Osteocyte (in vitro differentiated cells): Measurements from ENCODE around the gene ROPN1L. TPM values are rescaled to one million over a fixed set of nuclear protein-coding genes. Genes with fewer than 3 reads are reported as not detected.

ENCODE experiments used
- DNase-seq: peaks from one replicate; pipeline ENCODE4 v3.0.0; 2021; ENCODE audit warnings: mixed read lengths; ENCODE audit not compliant: unreplicated experiment; ENCODE audit errors: extremely low spot score
- H3K27ac Mint-ChIP-seq: one replicate; pipeline ENCODE4 v1.8.0; 2021; ENCODE audit warnings: mild to moderate bottlenecking, mixed read lengths; ENCODE audit not compliant: unreplicated experiment
- H3K27me3 Mint-ChIP-seq: one replicate; pipeline ENCODE4 v1.8.0; 2021; ENCODE audit warnings: mixed read lengths; ENCODE audit not compliant: unreplicated experiment
- H3K36me3 Mint-ChIP-seq: one replicate; pipeline ENCODE4 v1.8.0; 2021; ENCODE audit warnings: mixed read lengths; ENCODE audit not compliant: unreplicated experiment
- H3K4me1 Mint-ChIP-seq: one replicate; pipeline ENCODE4 v1.8.0; 2021; ENCODE audit warnings: mixed read lengths; ENCODE audit not compliant: unreplicated experiment
- H3K4me3 Mint-ChIP-seq: one replicate; pipeline ENCODE4 v1.8.0; 2021; ENCODE audit warnings: mild to moderate bottlenecking, moderate library complexity, mixed read lengths; ENCODE audit not compliant: unreplicated experiment
- H3K9me3 Mint-ChIP-seq: one replicate; pipeline ENCODE4 v1.8.0; 2021; ENCODE audit warnings: mixed read lengths; ENCODE audit not compliant: unreplicated experiment
- total RNA-seq: library from RNA; stranded (reverse); gene quantifications from 2 replicates; pipeline ENCODE4 v1.2.1, GENCODE V29; 2021
- TF ChIP-seq, protein P1 (sequence below): fragments of 200-600 bp; sonication (generic); IDR thresholded peaks from 2 replicates; pipeline ENCODE4 v1.5.0; 2021; ENCODE audit warnings: antibody characterized with exemption, mild to moderate bottlenecking, moderate library complexity

Gene ROPN1L
- total RNA-seq, 1 donor from 2014 or later, result not detected

DNA sequence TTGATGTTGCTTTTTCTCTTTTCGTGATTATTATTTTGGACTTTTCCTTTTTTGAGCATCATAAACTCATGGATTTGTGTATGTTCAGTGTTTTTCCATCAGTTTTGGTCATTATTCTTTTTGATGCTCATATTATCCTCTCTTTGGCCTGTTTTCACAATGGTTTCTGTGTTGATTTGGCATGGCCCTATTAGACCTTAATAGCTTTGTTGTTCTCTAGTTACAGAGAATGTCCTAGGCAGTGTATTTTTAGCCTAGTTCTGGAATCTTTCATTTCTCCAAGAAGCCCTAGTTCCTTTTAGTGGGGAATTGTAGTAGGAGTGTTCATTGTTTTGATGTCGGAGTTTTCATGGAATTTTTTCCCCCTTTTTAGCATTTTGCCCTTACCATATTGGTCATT lies 41.3 kb upstream of the ROPN1L start:
- no peak for DNase-seq
- Mint-ChIP-seq H3K27ac (no peak overlapping the region), H3K4me1 (peaks cover 4% of the 10 kb centered on the region), H3K27me3 (no peaks in the 10 kb centered on the region), H3K9me3 (no peaks in the 10 kb centered on the region), H3K4me3 (no peak overlapping the region), H3K36me3 (peaks cover 44% of the 10 kb centered on the region)
- TF ChIP-seq, protein P1, sequence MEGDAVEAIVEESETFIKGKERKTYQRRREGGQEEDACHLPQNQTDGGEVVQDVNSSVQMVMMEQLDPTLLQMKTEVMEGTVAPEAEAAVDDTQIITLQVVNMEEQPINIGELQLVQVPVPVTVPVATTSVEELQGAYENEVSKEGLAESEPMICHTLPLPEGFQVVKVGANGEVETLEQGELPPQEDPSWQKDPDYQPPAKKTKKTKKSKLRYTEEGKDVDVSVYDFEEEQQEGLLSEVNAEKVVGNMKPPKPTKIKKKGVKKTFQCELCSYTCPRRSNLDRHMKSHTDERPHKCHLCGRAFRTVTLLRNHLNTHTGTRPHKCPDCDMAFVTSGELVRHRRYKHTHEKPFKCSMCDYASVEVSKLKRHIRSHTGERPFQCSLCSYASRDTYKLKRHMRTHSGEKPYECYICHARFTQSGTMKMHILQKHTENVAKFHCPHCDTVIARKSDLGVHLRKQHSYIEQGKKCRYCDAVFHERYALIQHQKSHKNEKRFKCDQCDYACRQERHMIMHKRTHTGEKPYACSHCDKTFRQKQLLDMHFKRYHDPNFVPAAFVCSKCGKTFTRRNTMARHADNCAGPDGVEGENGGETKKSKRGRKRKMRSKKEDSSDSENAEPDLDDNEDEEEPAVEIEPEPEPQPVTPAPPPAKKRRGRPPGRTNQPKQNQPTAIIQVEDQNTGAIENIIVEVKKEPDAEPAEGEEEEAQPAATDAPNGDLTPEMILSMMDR, result no peak

DNA sequence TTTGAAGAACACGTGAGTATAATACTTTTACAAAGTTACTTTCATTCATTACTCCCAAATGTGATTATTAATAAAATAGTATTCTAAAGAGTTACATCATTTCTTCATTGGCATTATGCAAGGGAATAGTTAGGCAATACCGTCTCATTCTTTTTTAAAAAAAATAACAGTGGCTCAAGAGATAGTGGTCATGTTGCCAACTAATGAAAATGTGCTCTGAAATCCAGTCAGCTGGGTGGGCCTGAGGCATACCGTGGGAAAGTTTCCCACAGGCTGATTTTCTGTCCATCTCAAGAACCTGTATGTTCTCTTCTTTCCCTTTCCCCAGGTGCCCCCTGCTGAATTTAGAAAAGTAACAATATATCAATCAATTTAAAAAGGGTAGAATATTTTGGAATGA lies 40.8 kb upstream of the ROPN1L start:
- Mint-ChIP-seq H3K4me1 (peaks cover 4% of the 10 kb centered on the region), H3K36me3 (peaks cover 44% of the 10 kb centered on the region), H3K9me3 (no peaks in the 10 kb centered on the region), H3K27ac (no peak overlapping the region), H3K27me3 (no peaks in the 10 kb centered on the region), H3K4me3 (no peak overlapping the region)
- TF ChIP-seq, protein P1, result no peak
- DNase-seq, result no peak

DNA sequence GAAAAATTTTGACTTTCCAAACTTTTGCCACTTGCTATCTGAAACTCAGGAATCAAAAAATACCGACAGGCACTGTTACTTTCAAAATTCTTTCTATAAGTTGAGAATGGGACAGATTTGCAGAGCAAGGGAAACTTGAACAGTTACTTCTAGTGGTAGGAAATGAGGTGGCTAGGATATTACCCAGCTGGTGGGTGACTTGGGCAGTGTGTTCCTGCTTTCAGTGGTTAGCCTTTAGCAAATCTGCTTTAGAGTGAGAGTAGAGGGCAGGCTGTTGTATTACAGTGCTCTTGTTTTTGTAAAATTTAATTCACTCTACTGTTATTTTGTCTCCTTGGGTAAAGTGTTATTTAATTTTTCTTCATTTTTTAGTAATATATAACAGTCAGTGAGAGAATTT lies 40.2 kb upstream of the ROPN1L start:
- Mint-ChIP-seq H3K27ac (no peak overlapping the region), H3K9me3 (no peaks in the 10 kb centered on the region), H3K4me3 (no peak overlapping the region), H3K4me1 (peaks cover 4% of the 10 kb centered on the region), H3K36me3 (peaks cover 42% of the 10 kb centered on the region), H3K27me3 (no peaks in the 10 kb centered on the region)
- DNase-seq, result no peak
- TF ChIP-seq, protein P1, result no peak

DNA sequence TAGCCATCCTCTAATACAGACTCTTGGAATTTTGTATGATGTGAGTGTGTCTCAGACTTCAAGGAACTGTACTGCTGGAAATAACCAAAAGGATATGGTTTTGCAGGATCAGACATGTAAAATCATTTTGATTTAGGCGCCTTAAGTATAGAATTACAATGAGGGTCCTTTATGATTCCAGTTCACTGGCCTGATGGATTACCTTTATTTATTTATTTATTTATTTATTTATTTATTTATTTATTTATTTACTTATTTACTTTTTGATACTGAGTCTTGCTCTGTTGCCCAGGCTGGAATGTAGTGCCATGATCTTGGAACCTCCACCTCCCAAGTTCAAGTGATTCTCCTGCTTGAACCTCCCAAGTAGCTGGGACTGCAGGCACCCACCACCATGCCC lies 37.9 kb upstream of the ROPN1L start:
- peaks cover 48% of the 10 kb centered on the region for H3K36me3 Mint-ChIP-seq
- H3K27ac Mint-ChIP-seq, result no peak overlapping the region
- H3K4me1 Mint-ChIP-seq, result peaks cover 4% of the 10 kb centered on the region
- H3K9me3 Mint-ChIP-seq, result no peaks in the 10 kb centered on the region
- no peaks in the 10 kb centered on the region for H3K27me3 Mint-ChIP-seq
- DNase-seq, result no peak
- no peak overlapping the region for H3K4me3 Mint-ChIP-seq
- TF ChIP-seq, protein P1, result no peak

DNA sequence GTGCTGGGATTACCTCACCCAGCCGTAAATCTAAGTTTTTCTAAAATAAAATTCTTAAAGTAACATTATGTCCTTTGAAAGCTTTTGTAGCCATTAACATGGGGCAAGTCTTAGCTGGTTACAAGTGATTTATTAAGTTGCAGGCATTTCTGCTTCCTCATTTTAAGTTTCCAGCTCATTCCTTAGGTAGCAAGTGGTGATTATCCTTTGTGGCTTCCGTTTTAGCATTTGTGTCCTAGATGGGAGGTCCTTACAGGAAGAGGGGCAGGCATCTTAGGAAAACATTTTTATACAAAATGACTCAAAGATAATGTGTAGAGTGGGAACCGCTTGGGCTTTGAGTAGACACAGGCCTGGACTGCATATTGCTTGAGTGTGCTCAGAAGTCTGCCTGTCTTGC lies 35.0 kb upstream of the ROPN1L start:
- no peaks in the 10 kb centered on the region for H3K4me1 Mint-ChIP-seq

More for the DNA sequence above, 35.0 kb upstream of the ROPN1L start:
- Mint-ChIP-seq H3K36me3 (peaks cover 53% of the 10 kb centered on the region), H3K27me3 (no peaks in the 10 kb centered on the region), H3K4me3 (no peak overlapping the region), H3K9me3 (no peaks in the 10 kb centered on the region), H3K27ac (no peak overlapping the region)
- TF ChIP-seq, protein P1, result no peak
- DNase-seq, result no peak
